GM12875 (cell line): Measurements from ENCODE around the gene SLC25A25.
"Not testable (repeated sequence)": the region's sequence is repeated elsewhere in the genome, so short reads cannot be mapped to it uniquely, and the experiment has no call there.

Experiments
- H3K4me3 ChIP-seq: one replicate; pipeline ENCODE4 v1.5.1; 2011; ENCODE audit warnings: low read depth, low read length, control low read depth
- TF ChIP-seq, protein P1 (sequence below): IDR thresholded peaks from 2 replicates; pipeline ENCODE4 v1.5.1; 2011; ENCODE audit warnings: low read depth, mild to moderate bottlenecking, control low read depth, inconsistent platforms, low read length, moderate library complexity, borderline replicate concordance; ENCODE audit not compliant: insufficient read depth

The SLC25A25 gene

DNA sequence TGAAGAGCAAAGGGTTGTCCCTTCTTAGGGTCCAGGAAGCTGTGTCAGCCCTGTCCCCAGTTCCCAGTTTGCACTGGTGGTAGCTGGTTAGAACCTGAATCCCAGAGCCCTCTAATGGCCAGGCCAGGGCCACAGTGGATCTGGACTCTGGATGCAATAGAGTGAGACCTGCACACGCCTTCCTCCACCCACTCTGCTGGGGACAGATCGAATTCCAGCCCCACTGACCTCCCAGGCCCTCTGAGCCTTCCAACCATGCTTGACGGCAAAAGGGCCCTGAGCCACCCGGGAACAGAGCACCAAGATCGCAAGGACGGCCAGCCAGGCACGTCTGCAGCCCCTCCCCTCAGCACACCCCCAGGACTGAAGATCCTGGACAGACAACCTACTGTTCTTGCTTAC lies 24.6 kb upstream of the SLC25A25 start:
- TF ChIP-seq, protein P1, sequence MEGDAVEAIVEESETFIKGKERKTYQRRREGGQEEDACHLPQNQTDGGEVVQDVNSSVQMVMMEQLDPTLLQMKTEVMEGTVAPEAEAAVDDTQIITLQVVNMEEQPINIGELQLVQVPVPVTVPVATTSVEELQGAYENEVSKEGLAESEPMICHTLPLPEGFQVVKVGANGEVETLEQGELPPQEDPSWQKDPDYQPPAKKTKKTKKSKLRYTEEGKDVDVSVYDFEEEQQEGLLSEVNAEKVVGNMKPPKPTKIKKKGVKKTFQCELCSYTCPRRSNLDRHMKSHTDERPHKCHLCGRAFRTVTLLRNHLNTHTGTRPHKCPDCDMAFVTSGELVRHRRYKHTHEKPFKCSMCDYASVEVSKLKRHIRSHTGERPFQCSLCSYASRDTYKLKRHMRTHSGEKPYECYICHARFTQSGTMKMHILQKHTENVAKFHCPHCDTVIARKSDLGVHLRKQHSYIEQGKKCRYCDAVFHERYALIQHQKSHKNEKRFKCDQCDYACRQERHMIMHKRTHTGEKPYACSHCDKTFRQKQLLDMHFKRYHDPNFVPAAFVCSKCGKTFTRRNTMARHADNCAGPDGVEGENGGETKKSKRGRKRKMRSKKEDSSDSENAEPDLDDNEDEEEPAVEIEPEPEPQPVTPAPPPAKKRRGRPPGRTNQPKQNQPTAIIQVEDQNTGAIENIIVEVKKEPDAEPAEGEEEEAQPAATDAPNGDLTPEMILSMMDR, result no peak
- H3K4me3 ChIP-seq, result no peak overlapping the region

- H3K4me3 ChIP-seq, result not testable (repeated sequence)
Measured at GRCh38 chr9:128045409-128045808, 22.6 kb upstream of the SLC25A25 start.

GRCh38 chr9:128045831-128046230 lies 22.2 kb upstream of the SLC25A25 start:
- TF ChIP-seq, protein P1, result no peak
- H3K4me3 ChIP-seq, result no peak overlapping the region

DNA sequence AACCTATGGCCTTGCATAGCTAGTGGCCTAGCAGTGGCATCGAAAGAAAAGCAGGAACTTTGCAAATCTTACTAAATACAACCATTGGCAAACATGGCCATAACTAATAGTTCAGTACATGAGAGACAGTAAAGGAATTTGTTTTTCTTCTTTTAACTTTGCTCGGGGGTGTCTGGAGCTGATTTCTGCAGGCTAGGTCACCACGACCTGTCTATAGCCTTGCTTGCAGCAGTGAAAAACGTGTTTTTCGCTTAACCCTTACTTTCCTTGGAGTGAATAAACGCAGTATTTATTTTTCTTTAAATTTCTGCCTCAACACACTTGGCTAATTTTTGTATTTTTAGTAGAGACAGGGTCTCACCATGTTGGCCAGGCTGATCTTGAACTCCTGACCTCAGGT lies 20.8 kb upstream of the SLC25A25 start:
- H3K4me3 ChIP-seq, result no peak overlapping the region
- TF ChIP-seq, protein P1, result no peak

DNA sequence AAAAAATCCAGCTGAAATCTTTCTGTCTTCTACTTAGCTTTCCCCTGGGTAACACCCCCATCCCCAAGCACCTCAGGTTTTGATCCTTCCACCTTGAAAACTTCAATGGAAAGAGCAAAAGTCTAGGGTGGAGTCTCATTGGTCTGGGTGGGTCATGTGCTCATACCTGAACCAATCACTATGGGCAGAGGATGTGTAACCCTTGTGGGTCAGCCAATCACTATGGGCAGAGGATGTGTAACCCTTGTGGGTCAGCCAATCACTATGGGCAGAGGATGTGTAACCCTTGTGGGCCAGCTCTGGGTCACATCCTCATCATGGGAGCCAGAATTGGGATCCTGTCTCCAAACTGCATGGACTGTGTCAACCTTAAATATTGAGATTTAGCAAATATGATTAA lies 19.4 kb upstream of the SLC25A25 start:
- no peak overlapping the region for H3K4me3 ChIP-seq
- TF ChIP-seq, protein P1, result no peak

DNA sequence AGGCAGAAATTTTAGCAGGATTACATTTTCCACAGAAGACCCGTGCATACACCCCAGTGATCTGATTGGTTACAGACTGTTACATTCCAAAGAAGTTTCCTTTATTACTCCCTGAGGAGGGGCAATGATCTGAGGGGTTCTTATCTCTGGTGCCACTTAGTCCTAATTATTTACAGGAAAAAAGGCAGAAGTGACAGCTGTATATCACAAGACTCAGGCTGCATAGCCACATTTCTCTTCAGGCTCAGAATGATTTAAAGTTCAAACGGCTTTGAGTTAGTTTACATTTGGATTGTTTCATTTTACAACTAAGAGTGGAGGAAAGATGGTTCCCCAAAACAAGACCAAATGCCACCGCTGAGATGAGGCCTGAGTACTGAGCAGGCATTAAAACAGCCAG lies 18.2 kb upstream of the SLC25A25 start:
- TF ChIP-seq, protein P1, result no peak
- no peak overlapping the region for H3K4me3 ChIP-seq

GRCh38 chr9:128051932-128052709 lies 15.9 kb upstream of the SLC25A25 start:
- TF ChIP-seq, protein P1, result no peak
- H3K4me3 ChIP-seq, result no peak overlapping the region
